Mucosa of stomach (tissue), 1 donor: ENCODE data around the gene CISD1.
A peak's percentile ranks its signal among the peaks of the same experiment; 100 is the strongest.
"Not testable (repeated sequence)": the region's sequence is repeated elsewhere in the genome, so short reads cannot be mapped to it uniquely, and the experiment has no call there.

Experiments used
- H3K27me3 ChIP-seq: one replicate; pipeline ENCODE4 v1.7.0; 2013; ENCODE audit warnings: mild to moderate bottlenecking, low read length; ENCODE audit not compliant: control insufficient read depth, insufficient read depth
- H3K36me3 ChIP-seq: one replicate; pipeline ENCODE4 v1.7.0; 2013; ENCODE audit warnings: low read length; ENCODE audit not compliant: control insufficient read depth, insufficient read depth
- H3K4me1 ChIP-seq: one replicate; pipeline ENCODE4 v1.7.0; 2013; ENCODE audit warnings: mild to moderate bottlenecking, low read length; ENCODE audit not compliant: control insufficient read depth, insufficient read depth
- H3K4me3 ChIP-seq: one replicate; pipeline ENCODE4 v1.7.0; 2013; ENCODE audit warnings: low read length
- H3K9ac ChIP-seq: one replicate; pipeline ENCODE4 v1.7.0; 2013; ENCODE audit warnings: mild to moderate bottlenecking, low read length, moderate library complexity
- H3K9me3 ChIP-seq: one replicate; pipeline ENCODE4 v1.7.0; 2013; ENCODE audit warnings: mild to moderate bottlenecking, low read length, moderate library complexity; ENCODE audit not compliant: control insufficient read depth
- donor health status: Pancreatic carcinoma.

CISD1 gene

DNA sequence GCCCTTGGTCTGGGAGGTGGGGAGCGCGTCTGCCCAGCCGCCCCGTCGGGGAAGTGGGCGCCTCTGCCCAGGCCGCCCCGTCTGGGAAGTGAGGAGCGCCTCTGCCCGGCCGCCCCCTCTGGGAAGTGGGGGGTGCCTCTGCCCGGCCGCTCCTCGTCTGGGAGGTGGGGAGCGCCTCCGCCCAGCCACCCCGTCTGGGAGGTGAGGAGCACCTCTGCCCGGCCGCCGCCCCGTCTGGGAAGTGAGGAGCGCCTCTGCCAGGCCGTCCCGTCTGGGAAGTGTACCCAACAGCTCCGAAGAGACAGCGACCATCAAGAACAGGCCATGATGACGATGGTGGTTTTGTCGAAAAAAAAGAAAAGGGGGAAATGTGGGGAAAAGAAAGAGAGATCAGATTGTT, 24.7 kb upstream of the CISD1 start:
- H3K4me3 ChIP-seq, H3K4me1 ChIP-seq, H3K27me3 ChIP-seq, H3K36me3 ChIP-seq, H3K9me3 ChIP-seq, H3K9ac ChIP-seq: not testable (repeated sequence)

DNA sequence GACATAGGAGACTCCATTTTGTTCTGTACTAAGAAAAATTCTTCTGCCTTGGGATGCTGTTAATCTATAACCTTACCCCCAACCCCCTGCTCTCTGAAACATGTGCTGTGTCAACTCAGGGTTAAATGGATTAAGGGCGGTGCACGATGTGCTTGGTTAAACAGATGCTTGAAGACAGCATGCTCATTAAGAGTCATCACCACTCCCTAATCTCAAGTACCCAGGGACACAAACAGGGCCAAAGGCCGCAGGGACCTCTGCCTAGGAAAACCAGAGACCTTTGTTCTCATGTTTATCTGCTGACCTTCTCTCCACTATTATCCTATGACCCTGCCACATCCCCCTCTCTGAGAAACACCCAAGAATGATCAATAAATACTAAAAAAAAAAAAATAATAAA, 24.3 kb upstream of the CISD1 start:
- H3K4me1 ChIP-seq, H3K27me3 ChIP-seq, H3K9ac ChIP-seq, H3K4me3 ChIP-seq, H3K9me3 ChIP-seq, H3K36me3 ChIP-seq: not testable (repeated sequence)

DNA sequence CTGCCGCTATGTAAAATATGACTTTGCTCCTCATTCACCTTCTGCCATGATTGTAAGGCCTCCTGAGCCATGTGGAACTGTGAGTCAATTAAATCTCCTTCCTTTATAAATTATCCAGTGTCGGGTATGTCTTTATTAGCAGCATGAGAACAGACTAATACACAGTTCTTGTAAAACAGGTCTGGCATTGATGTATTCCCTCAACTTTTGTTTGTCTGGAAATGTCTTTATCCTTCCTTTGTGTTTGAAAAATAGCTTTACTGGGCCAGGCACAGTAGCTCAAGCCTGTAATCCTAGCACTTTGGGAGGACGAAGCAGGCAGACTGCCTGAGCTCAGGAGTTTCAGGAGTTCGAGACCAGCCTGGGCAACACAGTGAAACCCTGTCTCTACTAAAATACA, 15.8 kb upstream of the CISD1 start:
- Histone ChIP-seq H3K4me1 (no peaks in the 10 kb centered on the region), H3K27me3 (no peaks in the 10 kb centered on the region), H3K4me3 (no peak overlapping the region), H3K9ac (no peak overlapping the region), H3K36me3 (no peaks in the 10 kb centered on the region), H3K9me3 (no peaks in the 10 kb centered on the region)

DNA sequence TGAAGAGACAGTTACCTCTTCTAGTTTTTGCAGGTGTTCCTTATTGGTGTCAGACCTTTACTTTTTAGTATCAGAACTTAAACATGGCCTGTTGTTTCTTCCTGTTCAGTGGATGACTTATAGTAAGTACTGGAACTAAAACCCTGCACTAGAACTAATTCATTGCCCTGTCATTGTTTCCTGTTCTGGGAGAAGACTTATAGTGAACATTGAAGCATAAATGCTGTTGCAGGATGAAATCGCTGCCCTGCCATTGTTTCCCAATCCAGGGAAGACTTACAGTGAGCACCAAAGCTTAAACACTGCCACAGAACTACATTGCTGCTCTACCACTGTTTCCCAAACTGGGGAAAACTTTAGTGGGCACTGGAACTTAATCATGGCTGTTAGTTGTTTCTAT, 14.3 kb upstream of the CISD1 start:
- Histone ChIP-seq H3K27me3 (no peaks in the 10 kb centered on the region), H3K9me3 (no peaks in the 10 kb centered on the region), H3K4me1 (no peaks in the 10 kb centered on the region), H3K36me3 (no peaks in the 10 kb centered on the region), H3K4me3 (no peak overlapping the region), H3K9ac (no peak overlapping the region)

DNA sequence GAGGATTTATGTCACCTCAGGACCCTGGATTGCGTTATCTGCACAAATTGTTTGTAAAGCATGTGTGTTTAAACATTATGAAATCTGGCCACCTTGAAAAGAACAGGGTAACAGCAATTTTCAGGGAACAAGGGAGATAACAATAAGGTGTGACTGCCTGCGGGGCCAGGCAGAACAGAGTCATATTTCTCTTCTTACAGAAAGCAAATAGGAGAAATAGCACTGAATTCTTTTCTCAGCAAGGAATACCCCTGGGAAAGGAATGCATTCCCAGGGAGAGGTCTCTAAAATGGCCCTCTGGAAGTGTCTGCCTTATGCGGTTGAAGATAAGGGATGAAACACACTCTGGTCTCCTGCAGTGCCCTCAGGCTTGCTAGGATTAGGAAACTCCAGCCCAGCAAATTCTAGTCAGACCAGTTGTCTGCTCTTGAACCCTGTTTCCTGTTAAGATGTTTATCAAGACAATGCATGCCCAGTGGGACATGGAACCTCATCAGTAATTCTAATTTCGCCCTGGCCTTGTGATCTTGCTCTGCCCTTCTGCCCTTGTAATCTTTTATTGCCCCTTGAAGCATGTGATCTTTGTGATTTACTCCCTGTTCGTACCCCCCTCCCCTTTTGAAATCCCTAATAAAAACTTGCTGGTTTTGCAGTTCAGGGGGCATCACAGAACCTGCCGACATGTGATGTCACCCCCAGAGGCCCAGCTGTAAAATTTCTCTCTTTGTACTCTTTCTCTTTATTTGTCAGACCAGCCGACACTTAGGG, 12.8 kb upstream of the CISD1 start:
- H3K36me3 ChIP-seq, H3K27me3 ChIP-seq, H3K4me1 ChIP-seq, H3K9me3 ChIP-seq, H3K4me3 ChIP-seq, H3K9ac ChIP-seq: not testable (repeated sequence)

DNA sequence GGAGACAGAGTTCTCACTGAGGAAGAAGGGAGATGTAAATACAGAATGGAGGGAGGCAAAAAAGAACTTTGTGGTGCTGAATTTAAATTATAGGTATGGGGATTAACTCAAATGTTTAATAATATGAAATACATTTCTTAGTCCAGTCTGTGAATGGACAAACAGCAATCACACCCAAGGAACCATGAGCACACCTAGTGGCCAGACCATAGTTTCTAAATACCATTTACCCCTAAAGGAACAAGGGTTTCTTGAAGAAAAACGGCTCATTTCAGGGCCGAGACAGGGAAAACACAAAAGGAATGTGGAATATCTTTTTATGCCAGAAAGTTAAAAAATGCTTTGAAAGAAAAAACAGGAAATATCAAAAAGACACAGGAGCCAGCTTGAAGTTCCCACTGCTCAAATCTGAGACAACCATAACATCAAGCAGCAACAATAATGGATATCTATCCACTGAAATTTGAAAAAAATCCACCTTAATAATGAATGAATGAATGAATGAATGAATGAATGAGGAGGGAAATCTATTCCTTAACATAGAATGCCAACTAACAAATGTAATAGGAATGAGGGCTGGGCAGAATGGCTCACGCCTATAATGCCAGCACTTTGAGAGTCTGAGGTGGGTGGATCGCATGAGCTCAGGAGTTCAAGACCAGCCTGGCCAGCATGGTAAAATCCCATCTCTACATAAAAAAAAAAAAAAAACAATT, 9.8 kb upstream of the CISD1 start:
- Histone ChIP-seq H3K27me3 (no peaks in the 10 kb centered on the region), H3K9me3 (no peaks in the 10 kb centered on the region), H3K36me3 (no peaks in the 10 kb centered on the region), H3K9ac (no peak overlapping the region), H3K4me1 (no peaks in the 10 kb centered on the region), H3K4me3 (no peak overlapping the region)

DNA sequence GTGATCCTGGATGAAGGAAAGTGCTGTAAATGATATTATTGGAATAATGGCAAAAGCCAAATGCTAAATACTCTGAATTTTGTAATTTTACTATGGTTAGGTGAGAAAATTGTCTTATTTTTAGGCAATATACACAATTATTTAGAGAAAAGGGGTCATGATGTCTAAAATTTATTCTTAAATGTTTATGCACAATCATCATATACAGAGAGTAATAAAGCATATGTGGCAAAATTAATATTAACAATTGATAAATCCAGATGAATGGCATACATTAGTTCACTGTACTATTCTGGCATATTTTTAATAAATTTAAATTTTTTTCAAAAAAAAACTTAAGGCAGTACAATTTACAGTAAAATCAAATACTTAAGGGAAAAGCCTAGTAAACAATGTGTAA, 8.6 kb upstream of the CISD1 start:
- H3K4me3 ChIP-seq = no peak overlapping the region
- no peaks in the 10 kb centered on the region for H3K4me1 ChIP-seq
- no peak overlapping the region for H3K9ac ChIP-seq

DNA sequence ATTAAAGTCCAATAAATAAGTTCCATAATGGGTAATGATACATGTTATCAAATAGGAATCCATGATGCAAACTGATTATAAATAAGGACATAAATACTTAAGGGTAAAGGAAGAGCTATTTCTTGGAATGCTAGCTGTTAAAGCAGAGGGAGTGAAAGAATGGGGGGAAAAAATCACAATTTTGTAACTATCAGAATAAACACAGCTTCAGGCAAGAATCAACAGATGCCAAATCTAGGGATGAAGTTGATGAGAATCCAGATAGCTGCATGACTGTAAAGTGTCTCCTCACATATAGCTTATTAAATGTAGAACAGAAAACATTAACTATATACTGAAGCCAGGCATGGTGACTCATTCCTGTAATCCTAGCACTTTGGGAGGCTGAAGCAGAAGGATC, 6.2 kb upstream of the CISD1 start:
- Histone ChIP-seq H3K9ac (no peak overlapping the region), H3K9me3 (no peaks in the 10 kb centered on the region), H3K4me1 (no peaks in the 10 kb centered on the region), H3K4me3 (no peak overlapping the region), H3K36me3 (no peaks in the 10 kb centered on the region), H3K27me3 (no peaks in the 10 kb centered on the region)

More for the DNA sequence above, 8.6 kb upstream of the CISD1 start:
- Histone ChIP-seq H3K36me3 (no peaks in the 10 kb centered on the region), H3K27me3 (no peaks in the 10 kb centered on the region), H3K9me3 (no peaks in the 10 kb centered on the region)

DNA sequence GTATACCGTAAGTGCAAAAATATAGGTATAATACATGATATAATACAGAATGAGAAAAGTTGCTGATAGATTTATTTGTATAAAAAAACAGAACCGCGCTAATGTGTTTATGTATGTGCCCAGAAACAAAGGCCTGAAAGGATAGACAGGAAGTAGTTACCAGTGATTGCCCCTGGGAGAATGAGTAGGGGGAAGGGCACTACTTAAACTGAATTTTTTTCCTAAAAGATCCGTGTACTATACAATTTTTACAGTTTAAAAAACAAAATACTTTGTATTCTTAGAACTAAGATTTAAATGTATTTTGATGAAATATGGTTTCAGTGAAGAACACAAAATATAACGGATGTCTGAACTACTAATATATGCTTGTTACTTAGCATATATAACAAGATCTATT, 4.2 kb upstream of the CISD1 start:
- no peaks in the 10 kb centered on the region for H3K4me1 ChIP-seq
- H3K27me3 ChIP-seq = no peaks in the 10 kb centered on the region
- no peaks in the 10 kb centered on the region for H3K9me3 ChIP-seq
- no peak overlapping the region for H3K4me3 ChIP-seq
- H3K36me3 ChIP-seq = no peaks in the 10 kb centered on the region
- H3K9ac ChIP-seq = no peak overlapping the region

DNA sequence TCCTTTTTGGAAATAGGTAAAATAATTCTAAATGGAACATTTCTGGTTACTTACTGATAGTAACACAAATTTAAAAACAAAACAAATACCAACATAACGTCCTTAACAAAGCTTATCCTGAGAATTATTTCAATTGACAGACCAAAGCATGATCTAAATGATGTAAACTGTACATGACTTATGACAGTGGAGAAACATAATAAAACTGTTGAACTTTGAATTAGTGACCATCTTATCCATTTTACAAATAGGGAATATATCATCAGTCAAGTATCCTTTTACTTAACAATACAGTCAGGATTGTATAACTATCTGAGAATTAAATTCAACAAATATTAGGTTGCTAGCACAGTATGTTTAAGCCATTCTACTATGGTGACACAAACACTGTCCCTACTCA, 3.7 kb upstream of the CISD1 start:
- H3K36me3 ChIP-seq = no peaks in the 10 kb centered on the region
- no peaks in the 10 kb centered on the region for H3K4me1 ChIP-seq
- no peak overlapping the region for H3K4me3 ChIP-seq
- H3K27me3 ChIP-seq = no peaks in the 10 kb centered on the region
- no peak overlapping the region for H3K9ac ChIP-seq
- H3K9me3 ChIP-seq = no peaks in the 10 kb centered on the region

DNA sequence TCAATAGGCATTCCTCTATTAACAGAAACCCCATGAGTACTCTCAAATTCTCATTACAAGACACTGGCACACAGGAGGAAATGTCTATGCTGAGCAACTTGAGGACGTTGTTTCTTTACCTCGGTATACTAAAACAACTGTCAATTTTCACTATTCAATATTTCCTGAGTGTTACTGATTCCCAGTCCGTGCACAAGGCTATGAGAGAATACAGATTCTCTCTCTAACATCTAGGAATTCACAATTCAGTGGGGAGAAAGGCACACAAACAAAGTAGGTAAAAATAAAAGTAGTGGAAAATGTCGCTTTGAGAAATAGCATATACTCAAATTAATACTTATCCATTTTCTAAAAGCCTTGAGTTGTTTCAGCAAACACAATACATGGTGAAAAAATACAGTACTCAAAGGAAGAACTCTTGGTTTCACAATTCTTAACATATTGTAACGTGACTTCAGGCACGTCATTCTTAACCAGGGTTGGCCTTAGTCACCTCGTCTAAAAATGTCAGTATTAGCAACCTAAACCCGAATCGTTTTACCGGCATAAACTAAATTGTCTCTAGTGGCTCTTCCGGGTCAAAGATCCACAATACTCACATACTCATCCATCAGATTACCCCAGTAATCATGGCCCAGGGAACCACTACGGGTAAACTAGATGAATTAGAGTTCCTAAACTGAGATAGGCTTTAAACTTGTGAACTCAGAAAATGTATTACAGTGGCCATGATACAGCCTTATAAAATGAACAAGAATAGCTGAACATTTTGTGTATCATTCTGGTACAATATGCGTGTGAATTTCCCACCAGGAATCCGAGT, 2.7 kb upstream of the CISD1 start:
- H3K4me1 ChIP-seq = no peaks in the 10 kb centered on the region

More for the DNA sequence above, 2.7 kb upstream of the CISD1 start:
- H3K9me3 ChIP-seq = no peaks in the 10 kb centered on the region
- no peaks in the 10 kb centered on the region for H3K27me3 ChIP-seq
- H3K9ac ChIP-seq = peak overlapping the region; percentile 77
- no peaks in the 10 kb centered on the region for H3K36me3 ChIP-seq
- H3K4me3 ChIP-seq = peak overlapping the region; percentile 54
